Smooth muscle cell of the coronary artery (primary cell): Measurements from ENCODE around the gene USP9X. TPM values are rescaled to one million over a fixed set of nuclear protein-coding genes. Genes with fewer than 3 reads are reported as not detected.

Experiments
- total RNA-seq: library from RNA; depleted of rRNA; stranded (reverse); fragments of >200 nt; gene quantifications from 2 replicates; pipeline ENCODE4 v1.2.3, GENCODE V29; 2014; ENCODE audit warnings: low replicate concordance

Gene USP9X
- total RNA-seq, result 92.7 and 110 TPM in 2 replicates

GRCh38 chrX:41084893-41085511 is at the start of gene USP9X:
USP9X (plus strand) TSS chrX:41085445; CDS start chrX:41123629, 38,184 bp downstream.

Other genes with a start within 250 kb of the USP9X start
- gene DDX3X, start 248.7 kb downstream of the USP9X start, total RNA-seq, result 157 and 385 TPM in 2 replicates